Epithelial cell of proximal tubule (primary cell): Measurements from ENCODE around the gene ASCC3. TPM values are rescaled to one million over a fixed set of nuclear protein-coding genes. Genes with fewer than 3 reads are reported as not detected.
A peak's percentile ranks its signal among the peaks of the same experiment; 100 is the strongest.

ENCODE experiments used
- DNase-seq: peaks from one replicate; pipeline ENCODE4 v3.0.0-alpha.2; 2011; ENCODE audit warnings: low read depth
- H3K4me3 ChIP-seq: 2 replicates; pipeline ENCODE4 v1.5.1; 2011; ENCODE audit warnings: low read depth, mild to moderate bottlenecking, low read length
- CTCF ChIP-seq: conservative IDR thresholded peaks from 2 replicates; pipeline ENCODE4 v1.5.1; 2012; ENCODE audit warnings: low read depth, mild to moderate bottlenecking, low read length
- total RNA-seq: library from RNA; depleted of rRNA; stranded (reverse); fragments of >200 nt; gene quantifications from 2 replicates; pipeline ENCODE4 v1.2.3, GENCODE V29; 2015

Gene ASCC3
- total RNA-seq, 1 donor from 2014 or later, result 28.6 TPM

- DNase-seq, result no peak
- peak within 1 kb of the TSS; percentile 69 for H3K4me3 ChIP-seq
- TF ChIP-seq CTCF, result no peak
Observed at GRCh38 chr6:100464903-100465700, 416.0 kb downstream of the ASCC3 start, which contains the start of gene SIM1. SIM1 (minus strand) TSS chr6:100464921; CDS start chr6:100463468, 1,453 bp downstream.

GRCh38 chr6:100464162-100464851 lies 416.8 kb downstream of the ASCC3 start:
- no peak for DNase-seq
- peak overlapping the region; percentile 69 for H3K4me3 ChIP-seq
- no peak for TF ChIP-seq CTCF

- peak overlapping the region; percentile 69 for H3K4me3 ChIP-seq
- no peak for TF ChIP-seq CTCF
- no peak for DNase-seq
Observed at GRCh38 chr6:100463630-100464161, 417.4 kb downstream of the ASCC3 start.

- TF ChIP-seq CTCF, result no peak
- DNase-seq, result no peak
- H3K4me3 ChIP-seq, result peak overlapping the region; percentile 69
Observed at GRCh38 chr6:100462706-100463629, 418.2 kb downstream of the ASCC3 start.

- DNase-seq, result no peak
- H3K4me3 ChIP-seq, result peak overlapping the region; percentile 69
- TF ChIP-seq CTCF, result no peak
Observed at GRCh38 chr6:100461917-100462705, 419.0 kb downstream of the ASCC3 start.
